ENCODE data around the gene MAP2K6. TPM values are rescaled to one million over a fixed set of nuclear protein-coding genes. Genes with fewer than 3 reads are reported as not detected.
A peak's percentile ranks its signal among the peaks of the same experiment; 100 is the strongest.

The MAP2K6 gene
- total and polyA plus RNA-seq, 4 donors, result 2.2 to 14.4 (median 7.6) TPM

- Histone ChIP-seq H3K4me3 (no peak overlapping the region), H3K27me3 (ENCODE audit: control insufficient read depth in 3 of 3, insufficient read depth in 3 of 3, low read length in 2 of 3) (no peaks in the 10 kb centered on the region), H3K9me3 (ENCODE audit: control insufficient read depth in 4 of 4, insufficient read depth in 3 of 4, low read length in 3 of 4) (no peaks in the 10 kb centered on the region), H3K27ac (ENCODE audit: low read depth in 1 of 2, low read length in 1 of 2) (no peak overlapping the region), H3K4me1 (ENCODE audit: control insufficient read depth in 5 of 5, insufficient read depth in 5 of 5, low read length in 5 of 5) (peaks cover 4 to 20% (median 11%) of the 10 kb centered on the region in 5 donors), H3K9ac (ENCODE audit: insufficient read depth in 1 of 2, low read length in 2 of 2) (no peak overlapping the region), H3K36me3 (ENCODE audit: control insufficient read depth in 4 of 4, insufficient read depth in 4 of 4, low read length in 4 of 4) (no peaks in the 10 kb centered on the region)
- 82 to 87% methylated on average over 2 of the region's 2 CpGs for WGBS, 2 donors
- DNase-seq, result no peak
- no peak for TF ChIP-seq CTCF (IDR thresholded peaks at IDR 0.05; ENCODE audit: control extremely low read depth, extremely low read depth)
- ATAC-seq (ENCODE audit: insufficient read depth, low FRiP score), result no peak
These were observed 158.9 kb downstream of the MAP2K6 start for GRCh38 chr17:69573396-69573795.

- 48 to 66% methylated on average over 10 of the region's 10 CpGs for WGBS, 2 donors
- Histone ChIP-seq H3K9ac (ENCODE audit: insufficient read depth in 1 of 2, low read length in 2 of 2) (no peak overlapping the region), H3K9me3 (ENCODE audit: control insufficient read depth in 4 of 4, insufficient read depth in 3 of 4, low read length in 3 of 4) (no peaks in the 10 kb centered on the region), H3K4me3 (no peak overlapping the region), H3K4me1 (ENCODE audit: control insufficient read depth in 5 of 5, insufficient read depth in 5 of 5, low read length in 5 of 5) (peaks cover 4 to 20% (median 11%) of the 10 kb centered on the region in 5 donors), H3K36me3 (ENCODE audit: control insufficient read depth in 4 of 4, insufficient read depth in 4 of 4, low read length in 4 of 4) (no peaks in the 10 kb centered on the region), H3K27ac (ENCODE audit: low read depth in 1 of 2, low read length in 1 of 2) (no peak overlapping the region), H3K27me3 (ENCODE audit: control insufficient read depth in 3 of 3, insufficient read depth in 3 of 3, low read length in 2 of 3) (no peaks in the 10 kb centered on the region)
- ATAC-seq (ENCODE audit: insufficient read depth, low FRiP score) (no peak), DNase-seq (peak in 2 of 3 donors; percentile 42 to 44)
- TF ChIP-seq CTCF (IDR thresholded peaks at IDR 0.05; ENCODE audit: control extremely low read depth, extremely low read depth), result no peak
These were observed 160.0 kb downstream of the MAP2K6 start for GRCh38 chr17:69574257-69575197.

GRCh38 chr17:69575346-69575761 is 160.9 kb downstream of the MAP2K6 start:
- H3K9ac ChIP-seq (ENCODE audit: insufficient read depth in 1 of 2, low read length in 2 of 2), result no peak overlapping the region
- no peaks in the 10 kb centered on the region for H3K9me3 ChIP-seq (ENCODE audit: control insufficient read depth in 4 of 4, insufficient read depth in 3 of 4, low read length in 3 of 4)
- no peak for ATAC-seq (ENCODE audit: insufficient read depth, low FRiP score)
- TF ChIP-seq CTCF (IDR thresholded peaks at IDR 0.05; ENCODE audit: control extremely low read depth, extremely low read depth), result no peak
- WGBS, 2 donors, result 9 to 20% methylated on average over 2 of the region's 2 CpGs
- H3K27me3 ChIP-seq (ENCODE audit: control insufficient read depth in 3 of 3, insufficient read depth in 3 of 3, low read length in 2 of 3), result no peaks in the 10 kb centered on the region
- no peak overlapping the region for H3K4me3 ChIP-seq
- peaks cover 4 to 20% (median 11%) of the 10 kb centered on the region in 5 donors for H3K4me1 ChIP-seq (ENCODE audit: control insufficient read depth in 5 of 5, insufficient read depth in 5 of 5, low read length in 5 of 5)
- no peaks in the 10 kb centered on the region for H3K36me3 ChIP-seq (ENCODE audit: control insufficient read depth in 4 of 4, insufficient read depth in 4 of 4, low read length in 4 of 4)
- peak; percentile 34 to 90 (median 80) for DNase-seq
- no peak overlapping the region for H3K27ac ChIP-seq (ENCODE audit: low read depth in 1 of 2, low read length in 1 of 2)

Data from lung (tissue), 12 donors.